Measurements from ENCODE around the gene CRK.
"Not testable (repeated sequence)": the region's sequence is repeated elsewhere in the genome, so short reads cannot be mapped to it uniquely, and the experiment has no call there.

- not testable (repeated sequence) for TF ChIP-seq CTCF (IDR thresholded peaks at IDR 0.05); POLR2AphosphoS5 (IDR thresholded peaks at IDR 0.05; ENCODE audit: insufficient read depth in 1 of 2, low read depth in 1 of 2); POLR2A (IDR thresholded peaks at IDR 0.05)
Observed at GRCh38 chr17:1378476-1378860, 77.6 kb downstream of the CRK start.
